ENCODE results near the gene MPG. TPM values are rescaled to one million over a fixed set of nuclear protein-coding genes. Genes with fewer than 3 reads are reported as not detected.
"Not testable (repeated sequence)": the region's sequence is repeated elsewhere in the genome, so short reads cannot be mapped to it uniquely, and the experiment has no call there.

Gene MPG
- total RNA-seq (2014; rRNA removed; shearing (Covaris generic)) (57.8 and 91.1 TPM in 2 replicates), polyA plus RNA-seq (2016; fragmentation: Nextera tagmentation; extraction: Ambion mirVana) (38.0 and 39.2 TPM in 2 replicates)
- long read RNA-seq, transcript MPG-202 (4 exons, 1,205 nt): major isoform, 49 of 55 reads
- long read RNA-seq, partial matches to known transcripts: 1 of 55 reads
- long read RNA-seq, other reads (novel, unspliced or antisense): 1 of 55 reads

DNA sequence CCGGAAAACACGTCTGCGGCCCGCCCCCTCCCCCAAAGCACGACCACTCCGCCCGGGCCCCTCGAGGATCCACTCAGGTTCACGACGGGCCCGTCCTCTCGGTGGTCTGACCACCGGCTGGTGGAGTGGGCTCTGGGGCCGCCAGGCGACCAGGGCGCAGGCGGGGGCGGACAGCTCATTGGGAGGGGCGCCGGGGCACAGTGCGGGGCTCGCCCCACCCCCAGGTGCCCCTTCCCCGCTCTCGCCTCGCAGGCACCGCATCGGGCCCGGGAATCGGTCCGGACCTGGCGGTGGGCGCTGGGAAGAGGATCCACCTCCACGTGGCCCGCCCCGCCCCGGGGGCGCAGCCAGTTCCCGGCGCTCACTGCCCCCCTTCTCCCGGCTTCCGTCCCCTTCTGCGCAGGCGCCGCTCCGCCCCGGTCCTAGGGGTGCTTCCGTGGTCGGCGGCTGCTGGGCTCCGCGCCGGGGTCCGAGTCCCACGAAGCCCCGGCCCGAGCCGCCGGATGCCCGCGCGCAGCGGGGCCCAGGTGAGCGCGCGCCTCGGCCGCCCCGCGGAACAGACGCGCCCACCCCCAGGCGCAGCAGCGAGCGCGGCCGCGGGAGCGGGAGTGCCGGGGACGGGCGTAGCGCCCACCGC, at the start of gene MPG:
MPG (plus strand) TSS at position 419 of the 637 bp plus-strand sequence; CDS start at position 504, 85 bp downstream.
- Histone ChIP-seq H3K9me2 (ENCODE audit: insufficient read depth) (no peaks in the 10 kb centered on the region), H2AFZ (peak within 1 kb of the TSS; percentile 28), H3F3A (replicated peaks; ENCODE audit: low read depth) (peaks cover 17% of the 10 kb centered on the region; the same call in 1 of the 2 replicates), H3K27me3 (ENCODE audit: insufficient read depth) (no peaks in the 10 kb centered on the region), H3K27ac (ENCODE audit: low read depth) (no peak within 1 kb of the TSS), H3K4me1 (ENCODE audit: insufficient read depth) (peaks cover 37% of the 10 kb centered on the region), H3K36me3 (ENCODE audit: insufficient read depth) (no peaks in the 10 kb centered on the region), H4K20me1 (replicated peaks; ENCODE audit: insufficient read depth) (no peaks in the 10 kb centered on the region), H3K4me2 (peak within 1 kb of the TSS; percentile 84), H3K4me3 (peak within 1 kb of the TSS; percentile 64), H3K79me2 (replicated peaks; ENCODE audit: insufficient read depth) (no peaks in the 10 kb centered on the region)
- Mint-ChIP-seq H3K4me1 (peaks cover 44% of the 10 kb centered on the region), H3K4me3 (peak within 1 kb of the TSS; percentile 82), H3K27ac (no peak within 1 kb of the TSS), H3K27me3 (ENCODE audit: insufficient read depth, low read depth, poor library complexity) (peaks cover 22% of the 10 kb centered on the region), H3K9me3 (no peaks in the 10 kb centered on the region), H3K36me3 (ENCODE audit: low read depth) (no peaks in the 10 kb centered on the region)
- TF ChIP-seq POLR2AphosphoS5 (IDR thresholded peaks at IDR 0.05; ENCODE audit: low read depth): peak; percentile 55
- TF ChIP-seq REST (IDR thresholded peaks at IDR 0.05; ENCODE audit: unreplicated experiment): no peak
- ATAC-seq: peak; percentile 31
- DNase-seq (ENCODE audit: low spot score): peak; percentile 77

DNA sequence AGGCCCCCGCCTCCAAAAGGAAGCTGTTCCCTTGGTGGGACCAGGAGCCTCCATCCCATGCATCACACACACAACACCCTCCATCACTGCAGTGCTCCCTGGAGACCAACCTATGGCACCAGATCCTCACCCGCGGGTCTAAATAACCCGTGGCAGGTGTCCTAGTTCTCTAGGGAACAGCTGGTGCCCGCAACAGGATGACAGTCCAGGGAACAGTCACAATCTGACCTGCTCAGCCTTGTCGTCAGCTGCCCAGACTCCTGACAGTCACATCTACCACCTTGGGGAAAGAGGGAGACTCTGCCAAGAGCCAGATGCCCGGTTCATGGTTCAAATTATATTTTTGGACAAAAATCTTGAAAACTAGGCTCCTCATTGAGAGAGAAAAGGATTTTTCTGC, 47.4 kb upstream of the MPG start:
- not testable (repeated sequence) for H3K27me3 ChIP-seq (ENCODE audit: insufficient read depth); H3F3A ChIP-seq (replicated peaks; ENCODE audit: low read depth); DNase-seq (ENCODE audit: low spot score); H3K4me3 ChIP-seq; H3K36me3 Mint-ChIP-seq (ENCODE audit: low read depth); ATAC-seq; H3K9me2 ChIP-seq (ENCODE audit: insufficient read depth); H2AFZ ChIP-seq; H3K4me1 ChIP-seq (ENCODE audit: insufficient read depth); H4K20me1 ChIP-seq (replicated peaks; ENCODE audit: insufficient read depth); H3K4me3 Mint-ChIP-seq; H3K27ac Mint-ChIP-seq; H3K4me1 Mint-ChIP-seq; H3K36me3 ChIP-seq (ENCODE audit: insufficient read depth); H3K79me2 ChIP-seq (replicated peaks; ENCODE audit: insufficient read depth); H3K27me3 Mint-ChIP-seq (ENCODE audit: insufficient read depth, low read depth, poor library complexity); H3K9me3 Mint-ChIP-seq; H3K4me2 ChIP-seq; H3K27ac ChIP-seq (ENCODE audit: low read depth)

GRCh38 chr16:33154-33876, 44.7 kb upstream of the MPG start:
- H3K9me3 Mint-ChIP-seq; DNase-seq (ENCODE audit: low spot score): not testable (repeated sequence)

More at GRCh38 chr16:33154-33876, 44.7 kb upstream of the MPG start:
- not testable (repeated sequence) for H3K27ac ChIP-seq (ENCODE audit: low read depth); H3K27me3 ChIP-seq (ENCODE audit: insufficient read depth); H3K9me2 ChIP-seq (ENCODE audit: insufficient read depth); H3K27ac Mint-ChIP-seq; H2AFZ ChIP-seq; H3K4me3 Mint-ChIP-seq; H3F3A ChIP-seq (replicated peaks; ENCODE audit: low read depth); H3K79me2 ChIP-seq (replicated peaks; ENCODE audit: insufficient read depth); H4K20me1 ChIP-seq (replicated peaks; ENCODE audit: insufficient read depth); ATAC-seq; H3K36me3 ChIP-seq (ENCODE audit: insufficient read depth); H3K4me2 ChIP-seq; H3K4me1 ChIP-seq (ENCODE audit: insufficient read depth); H3K27me3 Mint-ChIP-seq (ENCODE audit: insufficient read depth, low read depth, poor library complexity); H3K4me1 Mint-ChIP-seq; H3K4me3 ChIP-seq
- peaks cover 10% of the 10 kb centered on the region; the same call in 2 of the 3 replicates for H3K36me3 Mint-ChIP-seq (ENCODE audit: low read depth)

All from GM23338 (cell line).